ENCODE data around the gene JAK2.

GRCh38 chr9:4969130-4969529 lies 15.9 kb upstream of the JAK2 start:
- no peak for TF ChIP-seq CTCF (IDR thresholded peaks at IDR 0.05; ENCODE audit: extremely low read depth in 1 of 2, insufficient read depth in 1 of 2, low read depth in 1 of 2, low read length in 2 of 2)
- no peak for TF ChIP-seq JUN (IDR thresholded peaks at IDR 0.05; ENCODE audit: borderline replicate concordance, insufficient read depth, insufficient read length, low read depth)
- TF ChIP-seq POLR2A (IDR thresholded peaks at IDR 0.05; ENCODE audit: low read depth, low read length), result no peak
- TF ChIP-seq POLR2AphosphoS5 (IDR thresholded peaks at IDR 0.05; ENCODE audit: insufficient read depth, low read depth, low read length), result no peak
- no peak for TF ChIP-seq MAX (IDR thresholded peaks at IDR 0.05; ENCODE audit: insufficient read depth, insufficient read length)
